WTC11 (cell line): ENCODE results near the gene STAMBP. TPM values are rescaled to one million over a fixed set of nuclear protein-coding genes. Genes with fewer than 3 reads are reported as not detected.

Experiments
- ATAC-seq: fragments of 200-7000 bp; cut with Tn5 transposase; 2 replicates; pipeline ENCODE4 v1.10.0; 2021; ENCODE audit warnings: mild to moderate bottlenecking, moderate library complexity
- Bru-seq: library from RNA; stranded (reverse); fragments of 400-500 nt; gene quantifications from one replicate; lab custom pipeline; 2021; lab: Mats Ljungman, UMichigan
- CTCF ChIA-PET: fragments of 300-600 bp; sonication (Branson Sonifier 250); formaldehyde crosslinking; loops from one replicate; lab custom pipeline; 2021; ENCODE audit warnings: antibody characterized with exemption; lab: Charles Lee
- POLR2A ChIA-PET: fragments of 350-600 bp; sonication (Branson Sonifier 250); formaldehyde crosslinking; loops from one replicate; lab custom pipeline; 2021; ENCODE audit warnings: antibody characterized with exemption; lab: Charles Lee
- DNase-seq: peaks from one replicate; pipeline ENCODE4 v3.0.0; 2021; ENCODE audit warnings: low spot score
- H3K27ac Mint-ChIP-seq: 2 replicates; pipeline ENCODE4 v1.8.0; 2021; ENCODE audit warnings: mixed read lengths
- H3K27me3 Mint-ChIP-seq: 2 replicates; pipeline ENCODE4 v1.8.0; 2021; ENCODE audit warnings: low read depth, mild to moderate bottlenecking, moderate library complexity, mixed read lengths
- H3K36me3 Mint-ChIP-seq: 2 replicates; pipeline ENCODE4 v1.8.0; 2021; ENCODE audit warnings: mixed read lengths
- H3K4me1 Mint-ChIP-seq: 2 replicates; pipeline ENCODE4 v1.8.0; 2022; ENCODE audit warnings: mixed read lengths
- H3K4me3 Mint-ChIP-seq: 2 replicates; pipeline ENCODE4 v1.8.0; 2021; ENCODE audit warnings: mild to moderate bottlenecking, moderate library complexity, mixed read lengths
- H3K9me3 Mint-ChIP-seq: 2 replicates; pipeline ENCODE4 v1.8.0; 2021; ENCODE audit warnings: mixed read lengths
- CREM ChIP-seq: sonication (generic); formaldehyde crosslinking; IDR thresholded peaks from 2 replicates; pipeline ENCODE4 v1.8.1; 2022; ENCODE audit warnings: mild to moderate bottlenecking, missing genetic modification reagents, moderate library complexity
- EMX1 ChIP-seq: fragments of 250-450 bp; sonication (Bioruptor Pico); IDR thresholded peaks from 2 replicates; pipeline ENCODE4 v1.8.0; 2021; ENCODE audit warnings: mild to moderate bottlenecking
- ERG ChIP-seq: fragments of 250-450 bp; sonication (Bioruptor Pico); IDR thresholded peaks from 2 replicates; pipeline ENCODE4 v1.8.0; 2021; ENCODE audit warnings: mild to moderate bottlenecking
- ETV6 ChIP-seq: sonication (generic); formaldehyde crosslinking; IDR thresholded peaks from 2 replicates; pipeline ENCODE4 v1.8.1; 2022; ENCODE audit warnings: mild to moderate bottlenecking, missing genetic modification reagents
- GABPB1 ChIP-seq: sonication (generic); formaldehyde crosslinking; IDR thresholded peaks from 2 replicates; pipeline ENCODE4 v1.8.1; 2023; ENCODE audit warnings: mild to moderate bottlenecking, missing genetic modification reagents
- IRF2 ChIP-seq: sonication (generic); formaldehyde crosslinking; IDR thresholded peaks from 2 replicates; pipeline ENCODE4 v1.8.0; 2022; ENCODE audit warnings: low read depth, missing genetic modification reagents, borderline replicate concordance
- JAZF1 ChIP-seq: fragments of 250-450 bp; sonication (Bioruptor Pico); IDR thresholded peaks from 2 replicates; pipeline ENCODE4 v1.9.0; 2021; ENCODE audit warnings: moderate library complexity, mild to moderate bottlenecking, inconsistent platforms
- MAX ChIP-seq: sonication (generic); formaldehyde crosslinking; IDR thresholded peaks from 2 replicates; pipeline ENCODE4 v1.8.0; 2022; ENCODE audit warnings: mild to moderate bottlenecking, missing genetic modification reagents
- PREB ChIP-seq: sonication (generic); formaldehyde crosslinking; IDR thresholded peaks from 2 replicates; pipeline ENCODE4 v1.8.1; 2022; ENCODE audit warnings: mild to moderate bottlenecking, missing genetic modification reagents, moderate library complexity, borderline replicate concordance
- SMAD4 ChIP-seq: sonication (generic); formaldehyde crosslinking; IDR thresholded peaks from 2 replicates; pipeline ENCODE4 v1.8.0; 2022; ENCODE audit warnings: mild to moderate bottlenecking, missing genetic modification reagents
- SOX15 ChIP-seq: fragments of 250-450 bp; sonication (Bioruptor Pico); IDR thresholded peaks from 2 replicates; pipeline ENCODE4 v1.9.0; 2021; ENCODE audit warnings: mild to moderate bottlenecking
- ZNF121 ChIP-seq: sonication (generic); formaldehyde crosslinking; IDR thresholded peaks from 2 replicates; pipeline ENCODE4 v1.8.0; 2023; ENCODE audit warnings: missing genetic modification reagents
- ZNF138 ChIP-seq: sonication (generic); formaldehyde crosslinking; conservative IDR thresholded peaks from 2 replicates; pipeline ENCODE4 v1.8.1; 2022; ENCODE audit warnings: mild to moderate bottlenecking, moderate library complexity, missing genetic modification reagents
- ZNF232 ChIP-seq: sonication (generic); formaldehyde crosslinking; IDR thresholded peaks from 2 replicates; pipeline ENCODE4 v1.8.0; 2022; ENCODE audit warnings: mild to moderate bottlenecking, missing genetic modification reagents
- ZNF263 ChIP-seq: sonication (generic); formaldehyde crosslinking; IDR thresholded peaks from 2 replicates; pipeline ENCODE4 v1.8.1; 2022; ENCODE audit warnings: low read depth, mild to moderate bottlenecking, moderate library complexity, missing genetic modification reagents
- ZNF281 ChIP-seq: sonication (generic); formaldehyde crosslinking; IDR thresholded peaks from 2 replicates; pipeline ENCODE4 v1.8.0; 2023; ENCODE audit warnings: mild to moderate bottlenecking, missing genetic modification reagents
- ZNF416 ChIP-seq: fragments of 250-450 bp; sonication (Bioruptor Pico); IDR thresholded peaks from 2 replicates; pipeline ENCODE4 v1.9.0; 2021; ENCODE audit warnings: mild to moderate bottlenecking, inconsistent platforms
- long read RNA-seq, 3 experiments: library from RNA in 1 of 3; library from capped mRNA in 1 of 3; library from polyadenylated mRNA in 1 of 3; unstranded in 2 of 3; stranded (forward) in 1 of 3; transcript quantifications; one replicate each; pipeline ENCODE4 v2.0.0, GENCODE V29; 2021
- total RNA-seq: library from RNA; stranded (reverse); gene quantifications from 3 replicates; pipeline ENCODE4 v1.2.3, GENCODE V29; 2021
- TF ChIP-seq, protein P1 (sequence below): sonication (generic); formaldehyde crosslinking; IDR thresholded peaks from 2 replicates; pipeline ENCODE4 v1.8.0; 2022; ENCODE audit warnings: missing genetic modification reagents
- TF ChIP-seq, protein P2 (sequence below): sonication (generic); formaldehyde crosslinking; IDR thresholded peaks from 2 replicates; pipeline ENCODE4 v1.8.1; 2023; ENCODE audit warnings: mild to moderate bottlenecking, missing genetic modification reagents, moderate library complexity
- TF ChIP-seq, protein P3 (sequence below): fragments of 250-450 bp; sonication (Bioruptor Pico); IDR thresholded peaks from 2 replicates; pipeline ENCODE4 v1.9.0; 2021; ENCODE audit warnings: mild to moderate bottlenecking, borderline replicate concordance

Gene STAMBP
- total RNA-seq (34.4 to 40.9 TPM (median 35.2 TPM) in 3 replicates), Bru-seq, nascent RNA (percentile 76 among the genes with signal in this experiment)
- long read RNA-seq, experiment 1, full-length matches to known transcripts = 124 of 233 reads
- long read RNA-seq, experiment 1, partial matches to known transcripts = 40 of 233 reads
- long read RNA-seq, experiment 1, other reads (novel, unspliced or antisense) = 69 of 233 reads
- long read RNA-seq, experiment 2, full-length matches to known transcripts = 5 of 40 reads
- long read RNA-seq, experiment 2, partial matches to known transcripts = 11 of 40 reads
- long read RNA-seq, experiment 2, other reads (novel, unspliced or antisense) = 24 of 40 reads
- long read RNA-seq, experiment 3, full-length matches to known transcripts = 73 of 121 reads
- long read RNA-seq, experiment 3, partial matches to known transcripts = 19 of 121 reads
- long read RNA-seq, experiment 3, other reads (novel, unspliced or antisense) = 29 of 121 reads

DNA sequence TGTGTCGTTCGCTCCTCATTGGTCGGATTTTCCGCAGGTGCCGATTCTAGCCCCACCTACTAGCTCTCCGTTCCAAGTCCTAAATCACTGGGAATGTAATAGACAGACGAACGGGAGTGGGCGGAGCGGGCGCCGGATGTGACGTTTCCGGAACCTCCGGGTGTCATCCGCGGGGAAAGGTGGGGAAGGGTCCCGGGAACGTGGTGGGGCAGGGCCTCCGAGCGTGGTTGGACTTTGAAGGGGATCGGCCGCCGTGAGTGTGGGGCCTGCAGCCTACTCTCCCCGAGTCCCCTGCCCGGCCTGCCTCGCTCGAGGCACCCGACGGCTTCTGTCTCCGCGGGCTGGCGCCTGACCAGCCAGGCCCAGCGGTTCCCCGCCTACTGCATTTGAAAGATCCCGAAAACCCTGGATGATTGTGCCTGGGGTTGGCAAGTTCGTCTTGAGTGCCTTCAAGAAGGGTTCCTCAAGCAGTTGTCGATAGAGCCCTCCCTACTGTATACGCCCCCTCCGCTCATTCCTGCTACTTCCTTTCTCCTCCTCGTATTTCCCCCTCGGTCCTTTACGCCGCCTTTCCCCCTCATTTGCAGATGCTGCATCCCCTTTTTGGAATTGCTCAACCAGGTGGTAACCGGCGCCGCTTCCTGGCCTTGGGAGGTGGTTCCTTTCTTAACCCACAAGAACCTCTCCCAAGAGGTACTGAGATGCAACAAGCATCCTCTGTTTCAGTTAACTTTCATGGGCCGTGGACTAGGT lies at the start of gene STAMBP:
STAMBP (plus strand) TSS at position 144 of the 753 bp plus-strand sequence. CDS start 1,896 bp downstream, outside the sequence.
- peaks cover 16% of the 10 kb centered on the region for H3K4me1 Mint-ChIP-seq
- peak within 1 kb of the TSS; percentile 94 for H3K4me3 Mint-ChIP-seq
- peak within 1 kb of the TSS; percentile 91 for H3K27ac Mint-ChIP-seq
- POLR2A ChIA-PET = interaction anchor here (0.6 to 1.0 kb wide), 3 partner anchors 29 to 292 kb away, joined by 3 to 4 read pairs (median 3); partner anchors contain the start of gene DUSP11
- H3K9me3 Mint-ChIP-seq = peaks cover 12% of the 10 kb centered on the region
- H3K36me3 Mint-ChIP-seq = peaks cover 19% of the 10 kb centered on the region
- peak; percentile 97 for DNase-seq
- peak; percentile 96 for ATAC-seq
- peaks cover 27% of the 10 kb centered on the region for H3K27me3 Mint-ChIP-seq
- CTCF ChIA-PET = interaction anchor here (0.6 to 3.0 kb wide), 14 partner anchors 10 to 563 kb away, joined by 3 to 20 read pairs (median 4); partner anchors contain the start of genes BOLA3, MOB1A and TPRKB
- TF ChIP-seq ZNF416 (CRISPR knock-in tag) (no peak), ERG (CRISPR knock-in tag) (no peak), JAZF1 (CRISPR knock-in tag) (no peak), ZNF232 (CRISPR knock-in tag) (no peak), ZNF263 (CRISPR knock-in tag) (no peak), IRF2 (CRISPR knock-in tag) (no peak), ZNF121 (CRISPR knock-in tag) (no peak), ZNF138 (CRISPR knock-in tag) (no peak), ETV6 (CRISPR knock-in tag) (peak; percentile 78; the same call in 1 of the 2 replicates), PREB (CRISPR knock-in tag) (no peak), ZNF281 (no peak), SMAD4 (CRISPR knock-in tag) (no peak), GABPB1 (no peak; the same call in 1 of the 2 replicates), CREM (peak; percentile 91), MAX (CRISPR knock-in tag) (peak; percentile 76), EMX1 (0 out of 2 replicates have a peak, but pooled peaks have one; percentile 41), SOX15 (CRISPR knock-in tag) (no peak)
- TF ChIP-seq, protein P1, sequence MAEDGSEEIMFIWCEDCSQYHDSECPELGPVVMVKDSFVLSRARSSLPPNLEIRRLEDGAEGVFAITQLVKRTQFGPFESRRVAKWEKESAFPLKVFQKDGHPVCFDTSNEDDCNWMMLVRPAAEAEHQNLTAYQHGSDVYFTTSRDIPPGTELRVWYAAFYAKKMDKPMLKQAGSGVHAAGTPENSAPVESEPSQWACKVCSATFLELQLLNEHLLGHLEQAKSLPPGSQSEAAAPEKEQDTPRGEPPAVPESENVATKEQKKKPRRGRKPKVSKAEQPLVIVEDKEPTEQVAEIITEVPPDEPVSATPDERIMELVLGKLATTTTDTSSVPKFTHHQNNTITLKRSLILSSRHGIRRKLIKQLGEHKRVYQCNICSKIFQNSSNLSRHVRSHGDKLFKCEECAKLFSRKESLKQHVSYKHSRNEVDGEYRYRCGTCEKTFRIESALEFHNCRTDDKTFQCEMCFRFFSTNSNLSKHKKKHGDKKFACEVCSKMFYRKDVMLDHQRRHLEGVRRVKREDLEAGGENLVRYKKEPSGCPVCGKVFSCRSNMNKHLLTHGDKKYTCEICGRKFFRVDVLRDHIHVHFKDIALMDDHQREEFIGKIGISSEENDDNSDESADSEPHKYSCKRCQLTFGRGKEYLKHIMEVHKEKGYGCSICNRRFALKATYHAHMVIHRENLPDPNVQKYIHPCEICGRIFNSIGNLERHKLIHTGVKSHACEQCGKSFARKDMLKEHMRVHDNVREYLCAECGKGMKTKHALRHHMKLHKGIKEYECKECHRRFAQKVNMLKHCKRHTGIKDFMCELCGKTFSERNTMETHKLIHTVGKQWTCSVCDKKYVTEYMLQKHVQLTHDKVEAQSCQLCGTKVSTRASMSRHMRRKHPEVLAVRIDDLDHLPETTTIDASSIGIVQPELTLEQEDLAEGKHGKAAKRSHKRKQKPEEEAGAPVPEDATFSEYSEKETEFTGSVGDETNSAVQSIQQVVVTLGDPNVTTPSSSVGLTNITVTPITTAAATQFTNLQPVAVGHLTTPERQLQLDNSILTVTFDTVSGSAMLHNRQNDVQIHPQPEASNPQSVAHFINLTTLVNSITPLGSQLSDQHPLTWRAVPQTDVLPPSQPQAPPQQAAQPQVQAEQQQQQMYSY (CRISPR knock-in tag) = no peak
- TF ChIP-seq, protein P2, sequence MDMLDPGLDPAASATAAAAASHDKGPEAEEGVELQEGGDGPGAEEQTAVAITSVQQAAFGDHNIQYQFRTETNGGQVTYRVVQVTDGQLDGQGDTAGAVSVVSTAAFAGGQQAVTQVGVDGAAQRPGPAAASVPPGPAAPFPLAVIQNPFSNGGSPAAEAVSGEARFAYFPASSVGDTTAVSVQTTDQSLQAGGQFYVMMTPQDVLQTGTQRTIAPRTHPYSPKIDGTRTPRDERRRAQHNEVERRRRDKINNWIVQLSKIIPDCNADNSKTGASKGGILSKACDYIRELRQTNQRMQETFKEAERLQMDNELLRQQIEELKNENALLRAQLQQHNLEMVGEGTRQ (CRISPR knock-in tag) = 0 out of 2 replicates have a peak, but pooled peaks have one; percentile 46
- TF ChIP-seq, protein P3, sequence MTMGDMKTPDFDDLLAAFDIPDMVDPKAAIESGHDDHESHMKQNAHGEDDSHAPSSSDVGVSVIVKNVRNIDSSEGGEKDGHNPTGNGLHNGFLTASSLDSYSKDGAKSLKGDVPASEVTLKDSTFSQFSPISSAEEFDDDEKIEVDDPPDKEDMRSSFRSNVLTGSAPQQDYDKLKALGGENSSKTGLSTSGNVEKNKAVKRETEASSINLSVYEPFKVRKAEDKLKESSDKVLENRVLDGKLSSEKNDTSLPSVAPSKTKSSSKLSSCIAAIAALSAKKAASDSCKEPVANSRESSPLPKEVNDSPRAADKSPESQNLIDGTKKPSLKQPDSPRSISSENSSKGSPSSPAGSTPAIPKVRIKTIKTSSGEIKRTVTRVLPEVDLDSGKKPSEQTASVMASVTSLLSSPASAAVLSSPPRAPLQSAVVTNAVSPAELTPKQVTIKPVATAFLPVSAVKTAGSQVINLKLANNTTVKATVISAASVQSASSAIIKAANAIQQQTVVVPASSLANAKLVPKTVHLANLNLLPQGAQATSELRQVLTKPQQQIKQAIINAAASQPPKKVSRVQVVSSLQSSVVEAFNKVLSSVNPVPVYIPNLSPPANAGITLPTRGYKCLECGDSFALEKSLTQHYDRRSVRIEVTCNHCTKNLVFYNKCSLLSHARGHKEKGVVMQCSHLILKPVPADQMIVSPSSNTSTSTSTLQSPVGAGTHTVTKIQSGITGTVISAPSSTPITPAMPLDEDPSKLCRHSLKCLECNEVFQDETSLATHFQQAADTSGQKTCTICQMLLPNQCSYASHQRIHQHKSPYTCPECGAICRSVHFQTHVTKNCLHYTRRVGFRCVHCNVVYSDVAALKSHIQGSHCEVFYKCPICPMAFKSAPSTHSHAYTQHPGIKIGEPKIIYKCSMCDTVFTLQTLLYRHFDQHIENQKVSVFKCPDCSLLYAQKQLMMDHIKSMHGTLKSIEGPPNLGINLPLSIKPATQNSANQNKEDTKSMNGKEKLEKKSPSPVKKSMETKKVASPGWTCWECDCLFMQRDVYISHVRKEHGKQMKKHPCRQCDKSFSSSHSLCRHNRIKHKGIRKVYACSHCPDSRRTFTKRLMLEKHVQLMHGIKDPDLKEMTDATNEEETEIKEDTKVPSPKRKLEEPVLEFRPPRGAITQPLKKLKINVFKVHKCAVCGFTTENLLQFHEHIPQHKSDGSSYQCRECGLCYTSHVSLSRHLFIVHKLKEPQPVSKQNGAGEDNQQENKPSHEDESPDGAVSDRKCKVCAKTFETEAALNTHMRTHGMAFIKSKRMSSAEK (CRISPR knock-in tag) = no peak
